Measurements from ENCODE around the gene FOXE3.

GRCh38 chr1:47402591-47402990 lies 13.5 kb upstream of the FOXE3 start:
- no peak for TF ChIP-seq FOXM1 (IDR thresholded peaks at IDR 0.05; ENCODE audit: borderline replicate concordance)
- TF ChIP-seq SP1 (IDR thresholded peaks at IDR 0.05) = no peak
- no peak for TF ChIP-seq TARDBP (IDR thresholded peaks at IDR 0.05)
- TF ChIP-seq NFRKB (IDR thresholded peaks at IDR 0.05) = no peak
- TF ChIP-seq PKNOX1 (IDR thresholded peaks at IDR 0.05) = no peak
- TF ChIP-seq SUZ12 (IDR thresholded peaks at IDR 0.05) = no peak
- TF ChIP-seq HDGF (IDR thresholded peaks at IDR 0.05; ENCODE audit: borderline replicate concordance) = no peak
- no peak for TF ChIP-seq BHLHE40 (IDR thresholded peaks at IDR 0.05; ENCODE audit: borderline replicate concordance)
- TF ChIP-seq FOXA1 (IDR thresholded peaks at IDR 0.05) = no peak
